HG02938 (cell line): Measurements from ENCODE around the gene FAM167B.

Source experiments
- ATAC-seq: cut with Tn5 transposase; IDR thresholded peaks from one replicate; pipeline ENCODE4 v1.9.1; 2021; ENCODE audit warnings: mild to moderate bottlenecking, moderate library complexity; ENCODE audit not compliant: unreplicated experiment

Gene FAM167B

GRCh38 chr1:32221980-32222755 is 24.9 kb upstream of the FAM167B start, which contains the start of the genes EIF3I and TMEM234:
Gene EIF3I, plus strand, starts transcription at chr1:32222407. Its CDS starts 35 bp downstream, at chr1:32222442.
Gene TMEM234, minus strand, starts transcription at chr1:32222353. Its CDS starts 31 bp downstream, at chr1:32222322.
- ATAC-seq, result peak; percentile 82

- no peak for ATAC-seq
These were observed 23.3 kb upstream of the FAM167B start for GRCh38 chr1:32223683-32224082.

- no peak for ATAC-seq
These were observed 22.7 kb upstream of the FAM167B start for GRCh38 chr1:32224285-32224684.

GRCh38 chr1:32228771-32229170 is 18.3 kb upstream of the FAM167B start:
- no peak for ATAC-seq

- no peak for ATAC-seq
These were observed 15.1 kb upstream of the FAM167B start for GRCh38 chr1:32231843-32232432.

- ATAC-seq, result no peak
These were observed 14.3 kb upstream of the FAM167B start for GRCh38 chr1:32232558-32233304.

GRCh38 chr1:32234792-32235191 is 12.2 kb upstream of the FAM167B start:
- no peak for ATAC-seq

GRCh38 chr1:32239337-32239736 is 7.7 kb upstream of the FAM167B start:
- ATAC-seq, result no peak

GRCh38 chr1:32239790-32240139 is 7.3 kb upstream of the FAM167B start:
- no peak for ATAC-seq

- no peak for ATAC-seq
These were observed 6.7 kb upstream of the FAM167B start for GRCh38 chr1:32240140-32240951.

GRCh38 chr1:32241001-32241763 is 5.8 kb upstream of the FAM167B start:
- ATAC-seq, result no peak

- ATAC-seq, result no peak
These were observed 4.6 kb upstream of the FAM167B start for GRCh38 chr1:32242341-32242851.

GRCh38 chr1:32247452-32247851 is 430 bp downstream of the FAM167B start:
- ATAC-seq, result no peak

GRCh38 chr1:32247983-32248889 is 1.2 kb downstream of the FAM167B start:
- no peak for ATAC-seq

- peak; percentile 49 for ATAC-seq
These were observed 3.0 kb downstream of the FAM167B start for GRCh38 chr1:32249831-32250525.

- ATAC-seq, result no peak
These were observed 4.1 kb downstream of the FAM167B start, which contains the start of gene LCK for GRCh38 chr1:32250893-32251716. Gene LCK, plus strand, starts transcription at chr1:32251265. Its CDS starts 23,065 bp downstream, at chr1:32274330.
